H9 (cell line): ENCODE measurements around the gene PHTF2. TPM values are rescaled to one million over a fixed set of nuclear protein-coding genes. Genes with fewer than 3 reads are reported as not detected.

Source experiments
- DNase-seq: peaks from one replicate; pipeline ENCODE4 v3.0.0-alpha.2; 2017
- H2AFZ ChIP-seq: one replicate; pipeline ENCODE4 v1.6.1; 2013; ENCODE audit warnings: mild to moderate bottlenecking, low read length, control low read depth, moderate library complexity
- H2AK5ac ChIP-seq: 2 replicates; pipeline ENCODE4 v1.6.1; 2013; ENCODE audit warnings: low read length, control low read depth, mixed read lengths; ENCODE audit not compliant: insufficient read length
- H2BK120ac ChIP-seq: one replicate; pipeline ENCODE4 v1.6.1; 2013; ENCODE audit warnings: low read depth, mild to moderate bottlenecking, low read length, control low read depth, inconsistent platforms; ENCODE audit not compliant: poor library complexity, severe bottlenecking
- H2BK12ac ChIP-seq: 2 replicates; pipeline ENCODE4 v1.6.1; 2013; ENCODE audit warnings: low read length, control low read depth, mixed read lengths, low read depth; ENCODE audit not compliant: insufficient read length
- H2BK15ac ChIP-seq: 2 replicates; pipeline ENCODE4 v1.6.1; 2013; ENCODE audit warnings: low read depth, low read length, control low read depth
- H2BK20ac ChIP-seq: one replicate; pipeline ENCODE4 v1.6.1; 2013; ENCODE audit warnings: low read depth, mild to moderate bottlenecking, low read length, control low read depth, inconsistent platforms; ENCODE audit not compliant: poor library complexity, severe bottlenecking
- H2BK5ac ChIP-seq: 2 replicates; pipeline ENCODE4 v1.6.1; 2013; ENCODE audit warnings: low read length, control low read depth, mixed read lengths; ENCODE audit not compliant: insufficient read length
- H3K14ac ChIP-seq: 2 replicates; pipeline ENCODE4 v1.6.1; 2013; ENCODE audit warnings: low read length, control low read depth; ENCODE audit not compliant: insufficient read depth
- H3K18ac ChIP-seq: 2 replicates; pipeline ENCODE4 v1.6.1; 2013; ENCODE audit warnings: low read depth, mild to moderate bottlenecking, mixed read lengths, low read length, control low read depth; ENCODE audit not compliant: insufficient read length
- H3K23ac ChIP-seq: 2 replicates; pipeline ENCODE4 v1.6.1; 2013; ENCODE audit warnings: low read length, control low read depth, mixed read lengths, low read depth; ENCODE audit not compliant: insufficient read length
- H3K23me2 ChIP-seq: 2 replicates; pipeline ENCODE4 v1.6.1; 2013; ENCODE audit warnings: low read depth, mild to moderate bottlenecking, mixed read lengths, low read length, control low read depth; ENCODE audit not compliant: insufficient read length, poor library complexity, severe bottlenecking
- H3K27ac ChIP-seq: 2 replicates; pipeline ENCODE4 v1.5.1; 2013; ENCODE audit warnings: low read length, control low read depth, mixed read lengths, low read depth; ENCODE audit not compliant: insufficient read length
- H3K27me3 ChIP-seq: 2 replicates; pipeline ENCODE4 v1.6.1; 2013; ENCODE audit warnings: low read length, control low read depth, inconsistent platforms; ENCODE audit not compliant: insufficient read depth
- H3K4ac ChIP-seq: 2 replicates; pipeline ENCODE4 v1.6.1; 2013; ENCODE audit warnings: low read depth, mild to moderate bottlenecking, control low read depth, inconsistent platforms, low read length, moderate library complexity
- H3K4me1 ChIP-seq: 2 replicates; pipeline ENCODE4 v1.6.1; 2013; ENCODE audit warnings: low read length, control low read depth, inconsistent platforms; ENCODE audit not compliant: insufficient read depth
- H3K4me2 ChIP-seq: 2 replicates; pipeline ENCODE4 v1.6.1; 2013; ENCODE audit warnings: low read length, control low read depth, mixed read lengths; ENCODE audit not compliant: insufficient read length, insufficient read depth
- H3K56ac ChIP-seq: 2 replicates; pipeline ENCODE4 v1.6.1; 2013; ENCODE audit warnings: low read depth, mild to moderate bottlenecking, mixed read lengths, low read length, control low read depth; ENCODE audit not compliant: insufficient read length
- H3K79me1 ChIP-seq: 2 replicates; pipeline ENCODE4 v1.6.1; 2013; ENCODE audit warnings: low read depth, mild to moderate bottlenecking, moderate library complexity, low read length, control low read depth, inconsistent platforms; ENCODE audit not compliant: insufficient read depth, poor library complexity, severe bottlenecking
- H3K79me2 ChIP-seq: 2 replicates; pipeline ENCODE4 v1.6.1; 2013; ENCODE audit warnings: low read length, control low read depth, inconsistent platforms; ENCODE audit not compliant: insufficient read depth
- H3K9ac ChIP-seq: 2 replicates; pipeline ENCODE4 v1.6.1; 2013; ENCODE audit warnings: low read length, control low read depth, mixed read lengths; ENCODE audit not compliant: insufficient read length; ENCODE audit errors: extremely low read depth
- H3K9me3 ChIP-seq: one replicate; pipeline ENCODE4 v1.6.1; 2013; ENCODE audit warnings: low read depth, low read length, inconsistent platforms; ENCODE audit not compliant: control insufficient read depth
- H3T11ph ChIP-seq: one replicate; pipeline ENCODE4 v1.6.1; 2013; ENCODE audit warnings: mild to moderate bottlenecking, low read length, control low read depth, inconsistent platforms
- H4K20me1 ChIP-seq: one replicate; pipeline ENCODE4 v1.6.1; 2013; ENCODE audit not compliant: control insufficient read depth, insufficient read length, insufficient read depth
- H4K5ac ChIP-seq: 2 replicates; pipeline ENCODE4 v1.6.1; 2013; ENCODE audit warnings: low read depth, mild to moderate bottlenecking, mixed read lengths, low read length, control low read depth; ENCODE audit not compliant: insufficient read length
- H4K8ac ChIP-seq: replicated peaks from 2 replicates; pipeline ENCODE4 v1.6.1; 2013; ENCODE audit warnings: low read length, control low read depth, mixed read lengths, low read depth; ENCODE audit not compliant: insufficient read length
- H4K91ac ChIP-seq: 2 replicates; pipeline ENCODE4 v1.6.1; 2013; ENCODE audit warnings: low read depth, mild to moderate bottlenecking, moderate library complexity, mixed read lengths, low read length, control low read depth; ENCODE audit not compliant: insufficient read length
- H3K27ac Mint-ChIP-seq, 3 experiments: 2 replicates in 2 of 3; 3 replicates in 1 of 3; pipeline ENCODE4 v1.8.0; 2020 to 2021; ENCODE audit warnings: mixed read lengths in 3 of 3, mild to moderate bottlenecking in 1 of 3, moderate library complexity in 1 of 3
- H3K27me3 Mint-ChIP-seq: 2 replicates; pipeline ENCODE4 v1.8.0; 2021; ENCODE audit warnings: low read depth, mild to moderate bottlenecking, moderate library complexity, mixed read lengths
- H3K36me3 Mint-ChIP-seq, 3 experiments: 2 replicates in 2 of 3; 3 replicates in 1 of 3; pipeline ENCODE4 v1.8.0; 2020 to 2021; ENCODE audit warnings: low read depth in 3 of 3, mixed read lengths in 3 of 3; ENCODE audit not compliant: insufficient read depth in 1 of 3
- H3K4me1 Mint-ChIP-seq, 2 experiments: 2 replicates each; pipeline ENCODE4 v1.8.0; 2020; ENCODE audit warnings: mixed read lengths in 2 of 2
- H3K4me3 Mint-ChIP-seq, 2 experiments: 2 replicates in 1 of 2; 3 replicates in 1 of 2; pipeline ENCODE4 v1.8.0; 2020 to 2021; ENCODE audit warnings: mild to moderate bottlenecking in 2 of 2, mixed read lengths in 2 of 2, moderate library complexity in 1 of 2
- H3K9me3 Mint-ChIP-seq, 2 experiments: 2 replicates in 1 of 2; 3 replicates in 1 of 2; pipeline ENCODE4 v1.8.0; 2020; ENCODE audit warnings: mild to moderate bottlenecking in 2 of 2, mixed read lengths in 2 of 2, moderate library complexity in 1 of 2
- CTCF ChIP-seq: fragments of 200-600 bp; sonication (generic); conservative IDR thresholded peaks from 3 replicates; pipeline ENCODE4 v1.8.0; 2021; ENCODE audit warnings: antibody characterized with exemption, mild to moderate bottlenecking
- WGBS: extraction: QIAGEN DNeasy Blood & Tissue Kit; methylation state at CpG from one replicate; pipeline ENCODE4 v1.1.7; 2013; ENCODE audit warnings: missing lambda C conversion rate, low lambda C conversion rate, mixed read lengths; ENCODE audit not compliant: insufficient read length; ENCODE audit errors: extremely low coverage; 5-methylcytosine and 5-hydroxymethylcytosine counted together
- total RNA-seq: library from RNA; stranded (reverse); gene quantifications from 2 replicates; pipeline ENCODE4 v1.2.1, GENCODE V29; 2021

Gene PHTF2
- total RNA-seq, 1 experiment from 2014 or later: 16.2 TPM

DNA sequence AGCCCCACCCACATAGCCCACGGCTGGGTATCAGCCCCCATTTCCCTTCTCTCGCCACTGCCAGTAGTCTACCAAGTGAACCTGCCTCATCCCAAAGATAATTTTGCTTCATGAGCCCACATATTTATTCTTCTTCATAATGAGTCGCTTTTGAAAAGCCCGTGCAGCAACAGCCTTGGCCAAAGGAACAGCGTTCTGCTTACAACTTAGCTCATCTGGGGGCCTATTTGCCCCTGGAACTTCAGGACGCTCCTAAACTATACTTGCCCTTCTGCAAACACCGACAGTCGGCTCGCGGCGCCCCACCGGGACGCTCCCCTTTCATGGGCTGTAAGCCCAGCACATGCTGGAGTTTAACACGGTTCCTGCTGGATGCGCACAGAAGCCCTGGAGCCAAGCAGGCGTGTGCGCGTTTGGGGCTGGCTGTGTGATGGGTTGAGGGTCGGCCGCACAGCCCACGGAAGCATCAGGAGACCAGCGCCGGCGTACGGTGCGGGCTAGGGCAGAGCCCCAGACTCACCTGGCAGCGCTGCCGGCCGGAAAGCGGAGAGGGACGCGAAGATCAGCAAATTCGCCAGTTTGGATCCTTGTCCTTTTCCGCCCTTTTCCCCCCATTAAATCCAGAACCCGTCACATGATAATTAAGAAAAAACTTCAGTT lies 709 bp upstream of the PHTF2 start:
- Histone ChIP-seq H3T11ph (no peak overlapping the region), H3K4me2 (peak overlapping the region; percentile 93), H3K4me1 (no peaks in the 10 kb centered on the region), H4K8ac (no peak overlapping the region), H3K56ac (no peak overlapping the region), H2AFZ (no peak overlapping the region), H2AK5ac (no peak overlapping the region), H3K27ac (no peak overlapping the region), H4K91ac (no peak overlapping the region), H3K9ac (peak overlapping the region; percentile 80), H3K4ac (no peak overlapping the region), H3K23me2 (peaks cover 5% of the 10 kb centered on the region), H3K14ac (peak overlapping the region; percentile 74; the same call in 1 of the 2 replicates), H3K23ac (no peak overlapping the region), H2BK15ac (no peak overlapping the region), H2BK12ac (no peak overlapping the region), H3K27me3 (no peaks in the 10 kb centered on the region), H2BK120ac (no peak overlapping the region), H3K79me2 (peaks cover 9% of the 10 kb centered on the region; the same call in 1 of the 2 replicates), H3K18ac (peak overlapping the region; percentile 43), H4K20me1 (no peaks in the 10 kb centered on the region), H2BK20ac (no peak overlapping the region), H2BK5ac (no peak overlapping the region), H3K79me1 (no peaks in the 10 kb centered on the region), H3K9me3 (no peaks in the 10 kb centered on the region), H4K5ac (no peak overlapping the region)
- Mint-ChIP-seq H3K9me3 (no peaks in the 10 kb centered on the region), H3K27me3 (no peaks in the 10 kb centered on the region), H3K4me3 (peak overlapping the region; percentile 93 to 95), H3K27ac (peak overlapping the region; percentile 93 to 98 (median 94)), H3K4me1 (peaks cover 25 to 26% of the 10 kb centered on the region in 2 experiments), H3K36me3 (peaks cover 5 to 14% (median 10%) of the 10 kb centered on the region in 3 experiments; a peak in 6 of 7 replicates)
- no CpG with 5 or more reads among the region's 35 CpGs for WGBS
- TF ChIP-seq CTCF: no peak
- no peak for DNase-seq
